Natural killer cell (primary cell): Measurements from ENCODE around the gene BRCA2. TPM values are rescaled to one million over a fixed set of nuclear protein-coding genes. Genes with fewer than 3 reads are reported as not detected.

ENCODE experiments used
- ATAC-seq, 3 donors: fragments of 150-1000 bp in 2 of 3; fragments of 200-7000 bp in 1 of 3; cut with Tn5 transposase; 1 replicate in 1 of 3; 2 replicates in 2 of 3; pipeline ENCODE4 v1.10.0; 2021; ENCODE audit warnings: mild to moderate bottlenecking in 2 of 3, moderate library complexity in 2 of 3
- DNase-seq, 2 donors: peaks; one replicate each; pipeline versions ENCODE4 v3.0.0 to v3.0.0-alpha.2; 2013 to 2021; ENCODE audit warnings: mixed read lengths in 1 of 2
- H3K27ac ChIP-seq: one replicate; pipeline ENCODE4 v1.5.1; 2013; ENCODE audit warnings: mild to moderate bottlenecking, low read length
- H3K27me3 ChIP-seq: one replicate; pipeline ENCODE4 v1.6.1; 2013; ENCODE audit warnings: low read length; ENCODE audit not compliant: control insufficient read depth, insufficient read depth
- H3K36me3 ChIP-seq: one replicate; pipeline ENCODE4 v1.6.1; 2013; ENCODE audit warnings: low read length; ENCODE audit not compliant: control insufficient read depth, insufficient read depth
- H3K4me1 ChIP-seq: one replicate; pipeline ENCODE4 v1.6.1; 2013; ENCODE audit warnings: low read length; ENCODE audit not compliant: control insufficient read depth, insufficient read depth
- H3K4me3 ChIP-seq: one replicate; pipeline ENCODE4 v1.5.1; 2013; ENCODE audit warnings: low read length
- H3K9me3 ChIP-seq: one replicate; pipeline ENCODE4 v1.6.1; 2013; ENCODE audit warnings: low read length; ENCODE audit not compliant: control insufficient read depth, insufficient read depth
- H3K27ac Mint-ChIP-seq, 2 donors: one replicate each; pipeline ENCODE4 v1.8.0; 2022; ENCODE audit warnings: mild to moderate bottlenecking in 2 of 2, mixed read lengths in 2 of 2, moderate library complexity in 1 of 2
- H3K27me3 Mint-ChIP-seq, 2 donors: one replicate each; pipeline ENCODE4 v1.8.0; 2022; ENCODE audit warnings: low read depth in 2 of 2, mixed read lengths in 2 of 2
- H3K36me3 Mint-ChIP-seq: one replicate; pipeline ENCODE4 v1.8.0; 2022; ENCODE audit warnings: mixed read lengths
- H3K4me1 Mint-ChIP-seq, 2 donors: one replicate each; pipeline ENCODE4 v1.8.0; 2022; ENCODE audit warnings: mixed read lengths in 2 of 2
- H3K4me3 Mint-ChIP-seq: one replicate; pipeline ENCODE4 v1.8.0; 2022; ENCODE audit warnings: mild to moderate bottlenecking, moderate library complexity, mixed read lengths
- H3K9me3 Mint-ChIP-seq, 2 donors: one replicate each; pipeline ENCODE4 v1.8.0; 2022; ENCODE audit warnings: mixed read lengths in 2 of 2
- CTCF ChIP-seq: fragments of 200-600 bp; IDR thresholded peaks from one replicate; pipeline ENCODE4 v1.8.0; 2022; ENCODE audit warnings: antibody characterized with exemption
- WGBS: methylation state at CpG from one replicate; pipeline ENCODE4 v1.1.7; 2013; ENCODE audit warnings: missing lambda C conversion rate; ENCODE audit not compliant: insufficient coverage; 5-methylcytosine and 5-hydroxymethylcytosine counted together
- intact Hi-C: fragments of 100-400 bp; cut with micrococcal nuclease; formaldehyde crosslinking; loops from one replicate; pipeline ENCODE4 v1.14.2; 2022
- total RNA-seq, 4 donors: library from RNA; stranded (reverse); fragments of 120-200 nt in 1 of 4; gene quantifications; one replicate each; pipeline versions ENCODE4 v1.2.3 to v1.2.4, GENCODE V29; 2013 to 2022

The BRCA2 gene
- total RNA-seq, 3 donors from 2014 or later (not counting 1 experiment from before 2014, with no cell fraction given) = 3.6 to 4.3 (median 3.6) TPM

- Mint-ChIP-seq H3K36me3 (no peaks in the 10 kb centered on the region), H3K27ac (peak within 1 kb of the TSS; percentile 98 to 100), H3K4me1 (peaks cover 42 to 49% of the 10 kb centered on the region in 2 donors), H3K9me3 (no peaks in the 10 kb centered on the region), H3K27me3 (no peaks in the 10 kb centered on the region), H3K4me3 (peak within 1 kb of the TSS; percentile 99)
- WGBS = under 1% methylated on average over 40 of the region's 40 CpGs
- peak; percentile 77 to 90 for DNase-seq
- Histone ChIP-seq H3K36me3 (no peaks in the 10 kb centered on the region), H3K9me3 (no peaks in the 10 kb centered on the region), H3K27me3 (no peaks in the 10 kb centered on the region), H3K4me1 (peaks cover 40% of the 10 kb centered on the region), H3K4me3 (peak within 1 kb of the TSS; percentile 51), H3K27ac (peak within 1 kb of the TSS; percentile 96)
- no peak for TF ChIP-seq CTCF
- intact Hi-C loops = loop anchor here (1.0 to 5.0 kb wide), 5 partner anchors 41 to 1115 kb away; partner anchors contain the start of genes N4BP2L2 and PDS5B
- peak; percentile 72 to 83 (median 73) for ATAC-seq
Observed at GRCh38 chr13:32427852-32428580, 112.7 kb downstream of the BRCA2 start, which contains the start of gene N4BP2L1. TSS of gene N4BP2L1 (minus strand) at chr13:32428130. CDS start at chr13:32428082, 48 bp downstream.

- Histone ChIP-seq H3K9me3 (no peaks in the 10 kb centered on the region), H3K36me3 (no peaks in the 10 kb centered on the region), H3K27ac (peak overlapping the region; percentile 96), H3K27me3 (no peaks in the 10 kb centered on the region), H3K4me1 (peaks cover 40% of the 10 kb centered on the region), H3K4me3 (peak overlapping the region; percentile 51)
- Mint-ChIP-seq H3K4me3 (peak overlapping the region; percentile 95), H3K9me3 (no peaks in the 10 kb centered on the region), H3K27ac (peak overlapping the region; percentile 98 to 100), H3K36me3 (no peaks in the 10 kb centered on the region), H3K4me1 (peaks cover 34 to 42% of the 10 kb centered on the region in 2 donors), H3K27me3 (no peaks in the 10 kb centered on the region)
- ATAC-seq (no peak), DNase-seq (peak in 1 of 2 donors; percentile 39)
- no peak for TF ChIP-seq CTCF
- intact Hi-C loops = loop anchor here (1.0 to 5.0 kb wide), 4 partner anchors 42 to 1114 kb away; partner anchors contain the start of gene N4BP2L2
- WGBS = 18% methylated on average over 7 of the region's 9 CpGs
Observed at GRCh38 chr13:32428581-32429432, 113.5 kb downstream of the BRCA2 start.

GRCh38 chr13:32429433-32429909 is 114.2 kb downstream of the BRCA2 start:
- no peaks in the 10 kb centered on the region for H3K9me3 ChIP-seq
- intact Hi-C loops = loop anchor here (2.0 to 5.0 kb wide), 3 partner anchors 42 to 1113 kb away; no protein-coding TSS in a partner anchor
- H3K36me3 ChIP-seq = no peaks in the 10 kb centered on the region
- no peak for TF ChIP-seq CTCF
- H3K27me3 ChIP-seq = no peaks in the 10 kb centered on the region
- no peak for ATAC-seq
- peak overlapping the region; percentile 96 for H3K27ac ChIP-seq
- H3K4me3 Mint-ChIP-seq = no peak overlapping the region
- H3K4me3 ChIP-seq = no peak overlapping the region
- peaks cover 37% of the 10 kb centered on the region for H3K4me1 ChIP-seq
- H3K4me1 Mint-ChIP-seq = peaks cover 28 to 35% of the 10 kb centered on the region in 2 donors
- no peak for DNase-seq
- no peaks in the 10 kb centered on the region for H3K36me3 Mint-ChIP-seq
- no peaks in the 10 kb centered on the region for H3K9me3 Mint-ChIP-seq
- 94% methylated on average over 5 of the region's 6 CpGs for WGBS
- peak overlapping the region; percentile 98 to 100 for H3K27ac Mint-ChIP-seq
- H3K27me3 Mint-ChIP-seq = no peaks in the 10 kb centered on the region
